ENCODE data around the gene ALPK3.
A peak's percentile ranks its signal among the peaks of the same experiment; 100 is the strongest.

The ALPK3 gene

DNA sequence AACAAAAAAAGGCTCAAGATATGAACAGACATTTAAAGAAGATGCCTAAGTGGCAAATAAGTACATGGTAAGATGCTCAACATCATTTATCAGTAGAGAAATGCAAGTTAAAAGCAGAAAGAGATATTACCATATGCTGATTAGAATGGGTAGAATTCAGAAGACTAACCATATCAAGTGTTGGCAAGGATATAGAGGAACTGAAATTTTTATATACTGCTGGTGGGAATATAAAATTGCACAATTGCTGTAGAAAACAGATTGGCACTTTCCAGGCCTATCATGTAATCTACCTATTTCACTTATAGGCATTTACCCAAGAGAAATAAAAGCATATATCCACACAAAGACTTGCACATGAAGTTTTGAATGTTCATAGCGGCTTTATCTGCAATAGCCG, 84.4 kb downstream of the ALPK3 start:
- H3K36me3 ChIP-seq (ENCODE audit: control insufficient read depth in 1 of 2, insufficient read depth in 2 of 2, low read length in 2 of 2), result no peaks in the 10 kb centered on the region
- H3K27me3 ChIP-seq (ENCODE audit: low read depth, low read length), result no peaks in the 10 kb centered on the region
- peaks cover 0 to 4% of the 10 kb centered on the region in 2 donors for H3K9me3 ChIP-seq (ENCODE audit: control insufficient read depth in 1 of 2, low read length in 2 of 2)
- H3K27ac ChIP-seq (ENCODE audit: low read length), result no peak overlapping the region
- H3K4me3 ChIP-seq (ENCODE audit: low read depth in 1 of 2, low read length in 2 of 2), result no peak overlapping the region
- peaks cover 0 to 16% of the 10 kb centered on the region in 2 donors for H3K4me1 ChIP-seq (ENCODE audit: control insufficient read depth in 1 of 2, insufficient read depth in 2 of 2, low read length in 2 of 2)

DNA sequence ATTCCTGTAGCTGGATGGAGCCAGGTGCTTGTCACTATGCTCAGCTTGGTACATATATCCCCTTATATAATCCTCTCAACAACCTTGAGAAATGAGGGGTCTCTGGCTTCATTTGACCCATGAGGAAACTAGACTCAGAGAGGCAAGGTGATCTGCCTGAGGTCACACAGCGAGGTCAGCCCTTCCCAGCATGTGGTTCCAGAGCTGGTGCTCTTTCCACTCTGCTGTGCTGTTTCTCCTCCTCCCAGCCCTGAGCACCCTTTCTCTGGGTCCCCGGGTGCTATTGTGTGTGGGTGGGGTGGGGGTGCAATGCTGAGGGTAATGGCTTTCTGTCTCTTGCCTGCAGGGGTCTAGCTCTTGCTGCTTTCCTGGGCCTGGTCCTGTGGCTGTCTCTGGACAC, 86.6 kb downstream of the ALPK3 start:
- peaks cover 0 to 16% of the 10 kb centered on the region in 2 donors for H3K4me1 ChIP-seq (ENCODE audit: control insufficient read depth in 1 of 2, insufficient read depth in 2 of 2, low read length in 2 of 2)
- H3K27ac ChIP-seq (ENCODE audit: low read length), result no peak overlapping the region
- H3K36me3 ChIP-seq (ENCODE audit: control insufficient read depth in 1 of 2, insufficient read depth in 2 of 2, low read length in 2 of 2), result no peaks in the 10 kb centered on the region
- H3K4me3 ChIP-seq (ENCODE audit: low read depth in 1 of 2, low read length in 2 of 2), result no peak overlapping the region
- peaks cover 0 to 4% of the 10 kb centered on the region in 2 donors for H3K9me3 ChIP-seq (ENCODE audit: control insufficient read depth in 1 of 2, low read length in 2 of 2)
- no peaks in the 10 kb centered on the region for H3K27me3 ChIP-seq (ENCODE audit: low read depth, low read length)

- Histone ChIP-seq H3K4me1 (ENCODE audit: control insufficient read depth in 1 of 2, insufficient read depth in 2 of 2, low read length in 2 of 2) (peaks cover 0 to 16% of the 10 kb centered on the region in 2 donors), H3K36me3 (ENCODE audit: control insufficient read depth in 1 of 2, insufficient read depth in 2 of 2, low read length in 2 of 2) (no peaks in the 10 kb centered on the region), H3K27ac (ENCODE audit: low read length) (no peak overlapping the region), H3K4me3 (ENCODE audit: low read depth in 1 of 2, low read length in 2 of 2) (no peak overlapping the region), H3K9me3 (ENCODE audit: control insufficient read depth in 1 of 2, low read length in 2 of 2) (peaks cover 0 to 4% of the 10 kb centered on the region in 2 donors), H3K27me3 (ENCODE audit: low read depth, low read length) (no peaks in the 10 kb centered on the region)
These were observed 87.3 kb downstream of the ALPK3 start for GRCh38 chr15:84904419-84904818.

GRCh38 chr15:84905016-84905916, 88.1 kb downstream of the ALPK3 start:
- H3K9me3 ChIP-seq (ENCODE audit: control insufficient read depth in 1 of 2, low read length in 2 of 2), result peaks cover 0 to 4% of the 10 kb centered on the region in 2 donors
- H3K4me3 ChIP-seq (ENCODE audit: low read depth in 1 of 2, low read length in 2 of 2), result no peak overlapping the region
- H3K36me3 ChIP-seq (ENCODE audit: control insufficient read depth in 1 of 2, insufficient read depth in 2 of 2, low read length in 2 of 2), result no peaks in the 10 kb centered on the region
- peaks cover 0 to 16% of the 10 kb centered on the region in 2 donors for H3K4me1 ChIP-seq (ENCODE audit: control insufficient read depth in 1 of 2, insufficient read depth in 2 of 2, low read length in 2 of 2)
- no peak overlapping the region for H3K27ac ChIP-seq (ENCODE audit: low read length)
- no peaks in the 10 kb centered on the region for H3K27me3 ChIP-seq (ENCODE audit: low read depth, low read length)

- H3K9me3 ChIP-seq (ENCODE audit: control insufficient read depth in 1 of 2, low read length in 2 of 2), result no peaks in the 10 kb centered on the region
- H3K4me1 ChIP-seq (ENCODE audit: control insufficient read depth in 1 of 2, insufficient read depth in 2 of 2, low read length in 2 of 2), result peaks cover 11 to 27% of the 10 kb centered on the region in 2 donors
- no peaks in the 10 kb centered on the region for H3K36me3 ChIP-seq (ENCODE audit: control insufficient read depth in 1 of 2, insufficient read depth in 2 of 2, low read length in 2 of 2)
- H3K4me3 ChIP-seq (ENCODE audit: low read depth in 1 of 2, low read length in 2 of 2), result no peak overlapping the region
- H3K27ac ChIP-seq (ENCODE audit: low read length), result no peak overlapping the region
- H3K27me3 ChIP-seq (ENCODE audit: low read depth, low read length), result no peaks in the 10 kb centered on the region
These were observed 90.6 kb downstream of the ALPK3 start for GRCh38 chr15:84907731-84908130.

DNA sequence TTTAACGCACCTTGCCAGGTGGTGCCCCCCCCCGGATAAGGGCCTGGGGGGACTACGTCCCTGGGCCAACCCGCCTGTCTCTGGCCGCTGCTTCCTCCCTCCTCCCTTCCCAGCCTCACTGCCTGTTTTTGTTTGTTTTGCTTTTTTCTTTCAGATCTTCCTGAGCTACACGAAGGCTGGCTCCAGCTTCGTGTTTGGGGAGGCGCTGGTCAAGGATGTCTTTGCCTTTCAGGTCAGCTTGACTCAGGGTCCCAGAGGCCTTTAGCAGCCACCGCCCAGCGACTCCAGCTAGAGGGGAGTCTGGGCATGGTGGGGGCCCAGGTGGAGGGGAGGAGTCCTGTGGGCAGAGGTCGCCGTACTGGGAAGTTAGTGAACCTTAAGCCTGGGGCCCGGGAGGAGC, 91.4 kb downstream of the ALPK3 start:
- Histone ChIP-seq H3K27ac (ENCODE audit: low read length) (no peak overlapping the region), H3K27me3 (ENCODE audit: low read depth, low read length) (no peaks in the 10 kb centered on the region), H3K4me3 (ENCODE audit: low read depth in 1 of 2, low read length in 2 of 2) (no peak overlapping the region), H3K9me3 (ENCODE audit: control insufficient read depth in 1 of 2, low read length in 2 of 2) (no peaks in the 10 kb centered on the region), H3K36me3 (ENCODE audit: control insufficient read depth in 1 of 2, insufficient read depth in 2 of 2, low read length in 2 of 2) (no peaks in the 10 kb centered on the region), H3K4me1 (ENCODE audit: control insufficient read depth in 1 of 2, insufficient read depth in 2 of 2, low read length in 2 of 2) (peaks cover 15 to 26% of the 10 kb centered on the region in 2 donors)

DNA sequence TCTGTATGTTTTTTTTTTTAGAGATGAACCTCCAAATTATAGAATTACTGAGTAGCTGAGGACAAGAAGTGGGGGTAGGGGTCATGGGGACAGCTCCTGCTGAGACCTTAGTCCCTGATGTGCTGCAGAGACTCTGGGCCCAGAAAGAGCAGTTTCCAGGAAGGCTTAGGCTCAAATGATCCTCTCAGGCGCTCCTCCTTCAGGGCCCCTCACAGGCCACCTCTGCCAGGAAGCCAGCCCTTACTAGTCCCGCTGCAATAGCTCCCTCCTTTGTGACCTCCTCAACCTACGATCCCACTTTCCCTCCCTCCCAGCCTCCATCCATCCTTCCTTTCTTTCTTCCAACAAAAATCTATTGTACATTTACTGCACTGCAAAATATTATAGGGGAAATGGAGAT, 91.9 kb downstream of the ALPK3 start:
- Histone ChIP-seq H3K4me3 (ENCODE audit: low read depth in 1 of 2, low read length in 2 of 2) (no peak overlapping the region), H3K9me3 (ENCODE audit: control insufficient read depth in 1 of 2, low read length in 2 of 2) (no peaks in the 10 kb centered on the region), H3K27ac (ENCODE audit: low read length) (no peak overlapping the region), H3K27me3 (ENCODE audit: low read depth, low read length) (no peaks in the 10 kb centered on the region), H3K36me3 (ENCODE audit: control insufficient read depth in 1 of 2, insufficient read depth in 2 of 2, low read length in 2 of 2) (no peaks in the 10 kb centered on the region), H3K4me1 (ENCODE audit: control insufficient read depth in 1 of 2, insufficient read depth in 2 of 2, low read length in 2 of 2) (peaks cover 15 to 22% of the 10 kb centered on the region in 2 donors)

DNA sequence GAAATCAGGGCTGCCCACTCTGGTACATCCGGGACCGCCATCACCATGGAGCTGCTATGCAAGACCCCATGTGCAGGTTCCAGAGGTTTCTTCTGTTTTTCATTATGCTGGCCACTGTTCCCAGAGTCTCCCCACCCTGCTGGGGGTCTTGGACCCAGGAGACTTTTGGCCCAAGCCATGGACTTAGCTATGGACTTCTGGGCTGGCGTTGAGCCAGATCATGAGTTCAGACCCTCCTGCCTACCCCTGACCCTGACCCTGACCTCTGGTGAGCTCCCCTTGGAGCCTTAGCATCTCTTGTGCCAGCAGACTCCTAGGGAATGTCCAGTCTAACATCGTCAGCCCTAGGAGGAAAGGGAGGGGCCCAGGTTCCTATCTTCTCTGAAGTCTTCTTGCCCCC, 92.6 kb downstream of the ALPK3 start:
- Histone ChIP-seq H3K27ac (ENCODE audit: low read length) (no peak overlapping the region), H3K36me3 (ENCODE audit: control insufficient read depth in 1 of 2, insufficient read depth in 2 of 2, low read length in 2 of 2) (no peaks in the 10 kb centered on the region), H3K9me3 (ENCODE audit: control insufficient read depth in 1 of 2, low read length in 2 of 2) (no peaks in the 10 kb centered on the region), H3K27me3 (ENCODE audit: low read depth, low read length) (no peaks in the 10 kb centered on the region), H3K4me1 (ENCODE audit: control insufficient read depth in 1 of 2, insufficient read depth in 2 of 2, low read length in 2 of 2) (peaks cover 15 to 17% of the 10 kb centered on the region in 2 donors), H3K4me3 (ENCODE audit: low read depth in 1 of 2, low read length in 2 of 2) (no peak overlapping the region)

GRCh38 chr15:84910928-84911623, 93.9 kb downstream of the ALPK3 start:
- Histone ChIP-seq H3K4me1 (ENCODE audit: control insufficient read depth in 1 of 2, insufficient read depth in 2 of 2, low read length in 2 of 2) (peaks cover 17 to 18% of the 10 kb centered on the region in 2 donors), H3K4me3 (ENCODE audit: low read depth in 1 of 2, low read length in 2 of 2) (no peak overlapping the region), H3K27me3 (ENCODE audit: low read depth, low read length) (no peaks in the 10 kb centered on the region), H3K27ac (ENCODE audit: low read length) (peak overlapping the region; percentile 23), H3K9me3 (ENCODE audit: control insufficient read depth in 1 of 2, low read length in 2 of 2) (no peaks in the 10 kb centered on the region), H3K36me3 (ENCODE audit: control insufficient read depth in 1 of 2, insufficient read depth in 2 of 2, low read length in 2 of 2) (no peaks in the 10 kb centered on the region)

DNA sequence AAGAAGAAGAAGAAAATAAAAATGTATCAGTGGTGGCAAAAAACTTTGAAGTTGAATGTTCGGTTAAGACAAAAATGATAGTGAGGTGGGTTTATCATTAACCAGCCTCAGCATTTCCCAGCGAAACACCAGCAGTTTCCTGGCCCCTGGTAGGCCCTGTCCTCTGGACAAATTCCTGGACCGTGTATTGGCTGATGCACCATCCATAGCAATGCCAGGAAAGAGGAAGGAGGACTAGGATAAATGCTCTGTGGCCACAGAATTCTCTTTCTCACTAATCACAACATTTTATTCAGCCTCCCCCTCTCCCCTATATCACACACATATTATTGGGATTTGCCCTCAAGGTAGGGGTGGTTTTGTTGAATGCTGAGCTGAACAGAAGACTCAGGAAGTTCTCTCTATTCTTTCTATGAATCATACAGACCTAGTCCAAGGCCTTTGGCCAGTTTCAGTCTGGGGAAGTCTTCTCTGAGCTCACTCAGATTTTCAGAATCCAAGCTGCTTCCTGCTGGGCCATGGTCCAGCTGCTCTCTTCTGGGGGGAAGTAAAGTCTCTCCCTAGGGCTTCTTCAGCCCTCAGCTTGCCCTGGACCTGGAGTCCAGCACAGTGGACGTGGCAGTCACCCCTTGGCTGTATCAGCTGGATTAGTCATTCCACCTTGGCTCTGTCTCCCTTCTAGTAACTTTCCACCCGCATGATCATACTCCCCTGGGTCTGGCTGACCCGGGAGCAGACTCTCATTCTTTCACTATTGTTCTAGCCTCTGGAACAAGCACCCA, 94.9 kb downstream of the ALPK3 start:
- H3K27me3 ChIP-seq (ENCODE audit: low read depth, low read length), result no peaks in the 10 kb centered on the region
- H3K27ac ChIP-seq (ENCODE audit: low read length), result peak overlapping the region; percentile 78

DNA sequence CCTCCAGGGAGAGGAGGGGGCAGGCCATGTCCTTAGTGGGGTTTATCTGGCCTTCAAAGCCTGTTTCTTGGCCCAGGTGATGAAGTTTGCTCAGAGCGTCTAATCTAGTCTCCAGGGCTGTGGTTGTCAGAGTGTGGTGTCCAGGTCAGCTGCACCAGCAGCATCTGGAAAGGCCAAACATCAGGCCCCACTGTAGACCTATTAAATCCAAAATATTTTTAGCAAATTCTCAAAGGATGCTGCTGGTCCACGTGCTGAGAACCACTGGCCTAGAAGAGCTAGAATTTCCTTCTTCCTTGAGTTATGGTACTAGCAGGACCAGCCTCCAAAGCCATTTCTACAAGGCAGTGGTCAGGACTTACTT, 96.2 kb downstream of the ALPK3 start:
- Histone ChIP-seq H3K9me3 (ENCODE audit: control insufficient read depth in 1 of 2, low read length in 2 of 2) (no peaks in the 10 kb centered on the region), H3K4me1 (ENCODE audit: control insufficient read depth in 1 of 2, insufficient read depth in 2 of 2, low read length in 2 of 2) (peaks cover 17 to 18% of the 10 kb centered on the region in 2 donors), H3K27me3 (ENCODE audit: low read depth, low read length) (no peaks in the 10 kb centered on the region), H3K36me3 (ENCODE audit: control insufficient read depth in 1 of 2, insufficient read depth in 2 of 2, low read length in 2 of 2) (no peaks in the 10 kb centered on the region), H3K4me3 (ENCODE audit: low read depth in 1 of 2, low read length in 2 of 2) (no peak overlapping the region), H3K27ac (ENCODE audit: low read length) (peak overlapping the region; percentile 78)

More for the DNA sequence above, 94.9 kb downstream of the ALPK3 start:
- H3K4me1 ChIP-seq (ENCODE audit: control insufficient read depth in 1 of 2, insufficient read depth in 2 of 2, low read length in 2 of 2), result peaks cover 17 to 18% of the 10 kb centered on the region in 2 donors
- H3K36me3 ChIP-seq (ENCODE audit: control insufficient read depth in 1 of 2, insufficient read depth in 2 of 2, low read length in 2 of 2), result no peaks in the 10 kb centered on the region
- no peaks in the 10 kb centered on the region for H3K9me3 ChIP-seq (ENCODE audit: control insufficient read depth in 1 of 2, low read length in 2 of 2)
- H3K4me3 ChIP-seq (ENCODE audit: low read depth in 1 of 2, low read length in 2 of 2), result no peak overlapping the region
